Measurements from ENCODE around the gene RHBDL2. TPM values are rescaled to one million over a fixed set of nuclear protein-coding genes. Genes with fewer than 3 reads are reported as not detected.

RHBDL2 gene
- total and polyA plus RNA-seq, 2 donors (not counting 1 experiment from before 2014, with no cell fraction given): not detected

GRCh38 chr1:38918568-38918967, 23.1 kb downstream of the RHBDL2 start:
- TF ChIP-seq EZH2 (IDR thresholded peaks at IDR 0.05; ENCODE audit: borderline replicate concordance, insufficient read depth, low read depth, low read length, poor library complexity, severe bottlenecking) (no peak), CTCF (IDR thresholded peaks at IDR 0.05) (no peak)
- WGBS (ENCODE audit: insufficient coverage): 83% methylated on average over 4 of the region's 5 CpGs
- Mint-ChIP-seq H3K4me3 (no peak overlapping the region), H3K9me3 (ENCODE audit: insufficient read depth) (no peaks in the 10 kb centered on the region), H3K27ac (no peak overlapping the region), H3K4me1 (no peaks in the 10 kb centered on the region), H3K27me3 (no peaks in the 10 kb centered on the region)
- Histone ChIP-seq H3K36me3 (replicated peaks in 1 of 2; ENCODE audit: control extremely low read depth in 1 of 2, control insufficient read depth in 1 of 2, extremely low read depth in 1 of 2, insufficient read depth in 2 of 2, low read length in 1 of 2) (no peaks in the 10 kb centered on the region), H3K4me3 (ENCODE audit: control extremely low read depth in 1 of 5, extremely low read depth in 1 of 5, insufficient read depth in 1 of 5, low read depth in 2 of 5, low read length in 4 of 5) (no peak overlapping the region), H4K20me1 (ENCODE audit: control insufficient read depth, insufficient read depth, low read length, poor library complexity, severe bottlenecking) (no peaks in the 10 kb centered on the region), H3K4me1 (ENCODE audit: control insufficient read depth in 2 of 2, insufficient read depth in 2 of 2, low read length in 2 of 2) (no peaks in the 10 kb centered on the region), H3K9ac (ENCODE audit: low read length) (no peak overlapping the region), H2AFZ (ENCODE audit: insufficient read depth, low read depth, low read length, poor library complexity, severe bottlenecking) (no peak overlapping the region), H3K27ac (ENCODE audit: low read length in 2 of 2) (no peak overlapping the region), H3K9me3 (ENCODE audit: control extremely low read depth in 1 of 3, control insufficient read depth in 2 of 3, insufficient read depth in 1 of 3, low read length in 2 of 3) (no peaks in the 10 kb centered on the region), H3K4me2 (replicated peaks; ENCODE audit: low read depth, low read length, poor library complexity, severe bottlenecking) (no peak overlapping the region), H3K79me2 (ENCODE audit: control insufficient read depth, insufficient read depth, low read length) (no peaks in the 10 kb centered on the region), H3K27me3 (replicated peaks in 1 of 4; ENCODE audit: control extremely low read depth in 1 of 4, control insufficient read depth in 3 of 4, insufficient read depth in 4 of 4, low read length in 3 of 4) (no peaks in the 10 kb centered on the region)
- ATAC-seq (ENCODE audit: low read depth) (no peak), DNase-seq (no peak)
- CTCF ChIA-PET: no interaction called here
- POLR2A ChIA-PET: no interaction called here
- intact Hi-C loops (cut with micrococcal nuclease): no loop called here

- Histone ChIP-seq H3K27ac (ENCODE audit: low read length in 2 of 2) (no peak overlapping the region), H3K4me2 (replicated peaks; ENCODE audit: low read depth, low read length, poor library complexity, severe bottlenecking) (no peak overlapping the region), H3K79me2 (ENCODE audit: control insufficient read depth, insufficient read depth, low read length) (no peaks in the 10 kb centered on the region), H3K4me3 (ENCODE audit: control extremely low read depth in 1 of 5, extremely low read depth in 1 of 5, insufficient read depth in 1 of 5, low read depth in 2 of 5, low read length in 4 of 5) (no peak overlapping the region), H3K27me3 (replicated peaks in 1 of 4; ENCODE audit: control extremely low read depth in 1 of 4, control insufficient read depth in 3 of 4, insufficient read depth in 4 of 4, low read length in 3 of 4) (no peaks in the 10 kb centered on the region), H3K9ac (ENCODE audit: low read length) (no peak overlapping the region), H2AFZ (ENCODE audit: insufficient read depth, low read depth, low read length, poor library complexity, severe bottlenecking) (no peak overlapping the region), H4K20me1 (ENCODE audit: control insufficient read depth, insufficient read depth, low read length, poor library complexity, severe bottlenecking) (no peaks in the 10 kb centered on the region), H3K9me3 (ENCODE audit: control extremely low read depth in 1 of 3, control insufficient read depth in 2 of 3, insufficient read depth in 1 of 3, low read length in 2 of 3) (no peaks in the 10 kb centered on the region), H3K36me3 (replicated peaks in 1 of 2; ENCODE audit: control extremely low read depth in 1 of 2, control insufficient read depth in 1 of 2, extremely low read depth in 1 of 2, insufficient read depth in 2 of 2, low read length in 1 of 2) (no peaks in the 10 kb centered on the region), H3K4me1 (ENCODE audit: control insufficient read depth in 2 of 2, insufficient read depth in 2 of 2, low read length in 2 of 2) (no peaks in the 10 kb centered on the region)
- ATAC-seq (ENCODE audit: low read depth): no peak
- POLR2A ChIA-PET: no interaction called here
- no peak for DNase-seq
- 100% methylated on average over 1 of the region's 1 CpG for WGBS (ENCODE audit: insufficient coverage)
- TF ChIP-seq EZH2 (IDR thresholded peaks at IDR 0.05; ENCODE audit: borderline replicate concordance, insufficient read depth, low read depth, low read length, poor library complexity, severe bottlenecking) (no peak), CTCF (IDR thresholded peaks at IDR 0.05) (no peak)
- no peak overlapping the region for H3K27ac Mint-ChIP-seq
- H3K4me3 Mint-ChIP-seq: no peak overlapping the region
- CTCF ChIA-PET: no interaction called here
- intact Hi-C loops (cut with micrococcal nuclease): no loop called here
- H3K27me3 Mint-ChIP-seq: no peaks in the 10 kb centered on the region
- no peaks in the 10 kb centered on the region for H3K9me3 Mint-ChIP-seq (ENCODE audit: insufficient read depth)
- H3K4me1 Mint-ChIP-seq: no peaks in the 10 kb centered on the region
Observed at GRCh38 chr1:38917772-38918171, 23.9 kb downstream of the RHBDL2 start.

All from B cell (primary cell).